G401.6 (cell line): ENCODE data around the gene GCNT2.
"Not testable (repeated sequence)": the region's sequence is repeated elsewhere in the genome, so short reads cannot be mapped to it uniquely, and the experiment has no call there.

Source experiments
- FAIRE-seq: peaks from 2 replicates; lab custom pipeline; 2012; peaks lifted over from hg19 to GRCh38; lab: Jason Lieb, UNC

The GCNT2 gene

DNA sequence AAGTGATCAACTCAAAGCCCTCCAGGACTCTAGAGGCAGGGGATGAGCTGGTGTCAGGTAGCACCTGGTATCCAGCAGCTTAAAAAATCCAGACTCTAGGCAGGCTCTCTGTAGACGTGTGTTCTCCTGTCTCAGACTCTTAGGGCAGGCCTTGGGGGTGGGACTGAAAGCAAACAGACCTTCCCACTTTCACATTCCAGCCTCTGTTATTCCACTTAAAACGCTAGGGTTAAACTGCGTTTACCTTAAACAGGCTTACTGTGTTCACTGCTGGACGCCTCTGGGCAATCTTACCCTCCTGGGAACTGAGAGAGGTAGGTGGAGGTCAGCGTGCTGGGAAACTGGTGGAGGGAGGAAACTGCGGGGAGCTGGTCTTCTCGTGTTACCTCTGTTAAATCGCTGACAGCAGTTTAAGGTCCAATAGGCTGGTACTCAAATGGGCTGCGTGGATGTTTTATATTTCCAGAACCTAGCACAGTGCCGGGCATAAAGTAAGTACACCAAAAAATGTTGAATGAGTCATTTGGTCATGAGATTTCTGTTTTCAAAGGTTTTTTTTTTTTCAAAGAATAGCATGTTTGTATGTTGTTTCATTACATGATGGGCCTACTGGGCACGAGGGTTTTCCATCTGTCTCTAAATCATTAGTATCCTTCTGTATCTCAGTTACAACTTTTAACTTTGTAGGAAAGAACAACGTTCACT, at the start of gene GCNT2:
TSS of gene GCNT2 (plus strand) at position 248 of the 705 bp plus-strand sequence. CDS start 7,561 bp downstream, outside the sequence.
- peak; percentile 99 for FAIRE-seq

DNA sequence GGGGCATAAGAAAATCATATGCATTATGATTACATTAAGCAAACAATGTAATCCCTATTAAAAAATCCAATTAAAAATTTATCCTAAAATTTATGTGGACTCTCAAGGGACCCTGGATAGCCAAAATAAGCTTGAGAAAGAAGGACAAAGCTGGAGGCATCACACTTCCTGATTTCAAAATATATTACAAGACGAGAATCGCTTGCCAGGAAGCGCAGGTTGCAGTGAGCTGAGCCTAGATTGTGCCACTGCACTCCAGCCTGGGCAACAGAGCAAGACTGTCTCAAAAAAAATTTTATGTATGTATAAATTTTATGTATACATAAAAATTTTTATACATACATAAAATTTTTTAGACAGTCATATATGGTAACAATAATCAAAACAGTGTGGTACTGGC, 48.5 kb upstream of the GCNT2 start:
- FAIRE-seq = no peak

DNA sequence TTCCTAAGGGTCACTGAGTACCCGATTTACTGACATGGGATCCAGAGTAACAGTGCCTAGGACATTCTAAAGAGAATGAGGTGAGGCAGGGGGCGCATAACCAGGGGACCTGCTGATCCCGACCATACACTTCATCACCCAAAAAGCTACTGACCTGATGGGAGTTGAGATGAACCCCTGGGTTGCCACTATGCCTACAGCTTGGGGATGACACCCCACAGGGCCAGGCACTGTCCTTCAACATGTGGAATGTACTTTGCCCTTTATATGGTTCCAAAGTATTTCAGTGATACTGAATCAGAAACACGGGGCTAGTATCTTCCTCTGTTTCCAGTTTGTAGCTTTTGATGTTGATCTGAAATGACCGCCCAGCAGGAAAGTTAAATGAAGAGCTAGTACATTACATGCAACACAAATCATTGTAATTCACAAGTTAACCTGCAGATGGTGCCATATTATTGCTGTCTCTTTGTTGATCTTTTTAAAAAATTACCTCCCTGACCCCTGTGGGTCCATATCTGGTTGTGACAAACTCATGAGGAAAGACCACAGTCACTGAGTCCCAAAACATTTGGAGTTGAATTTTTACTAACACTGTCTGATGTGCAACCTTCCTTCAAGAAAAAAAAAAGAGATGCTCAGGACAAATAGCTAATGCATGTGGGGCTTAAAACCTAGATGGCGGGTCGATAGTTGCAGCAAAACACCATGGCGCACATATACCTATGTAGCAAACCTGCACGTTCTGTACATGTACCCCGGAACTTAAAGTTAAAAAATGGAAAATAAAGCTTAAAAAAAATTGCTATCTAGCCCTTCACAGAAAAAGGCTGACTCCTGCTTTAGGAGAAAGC, 42.7 kb upstream of the GCNT2 start:
- FAIRE-seq = peak; percentile 63

DNA sequence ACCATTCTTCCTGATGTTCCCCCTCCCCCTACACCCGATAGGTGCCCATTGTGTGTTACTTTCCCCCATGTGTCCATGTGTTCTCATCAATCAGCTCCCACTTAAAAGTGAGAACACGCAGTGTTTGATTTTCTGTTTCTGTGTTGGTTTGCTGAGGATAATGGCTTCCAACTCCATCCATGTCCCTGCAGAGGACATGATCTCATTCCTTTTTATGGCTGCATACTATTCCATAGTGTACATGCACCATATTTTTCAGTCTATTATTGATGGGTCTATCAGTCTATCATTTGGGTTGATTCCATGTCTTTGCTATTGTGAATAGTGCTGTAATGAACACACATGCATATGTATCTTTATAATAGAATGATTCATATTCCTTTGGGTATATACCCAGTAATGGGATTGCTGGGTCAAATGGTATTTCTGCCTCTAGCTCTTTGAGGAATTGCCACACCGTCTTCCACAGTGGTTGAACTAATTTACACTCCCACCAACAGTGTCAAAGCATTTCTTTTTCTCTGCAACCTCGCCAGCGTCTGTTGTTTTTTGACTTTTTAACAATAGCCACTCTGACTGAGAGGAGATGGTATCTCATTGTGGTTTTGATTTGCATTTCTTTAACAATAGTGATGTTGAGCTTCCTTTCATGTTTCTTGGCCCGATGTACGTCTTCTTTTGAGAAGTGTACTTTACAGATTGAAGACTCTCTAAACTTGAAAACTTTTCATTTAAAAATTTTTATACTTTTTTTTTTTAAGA, 41.0 kb upstream of the GCNT2 start:
- FAIRE-seq = no peak

DNA sequence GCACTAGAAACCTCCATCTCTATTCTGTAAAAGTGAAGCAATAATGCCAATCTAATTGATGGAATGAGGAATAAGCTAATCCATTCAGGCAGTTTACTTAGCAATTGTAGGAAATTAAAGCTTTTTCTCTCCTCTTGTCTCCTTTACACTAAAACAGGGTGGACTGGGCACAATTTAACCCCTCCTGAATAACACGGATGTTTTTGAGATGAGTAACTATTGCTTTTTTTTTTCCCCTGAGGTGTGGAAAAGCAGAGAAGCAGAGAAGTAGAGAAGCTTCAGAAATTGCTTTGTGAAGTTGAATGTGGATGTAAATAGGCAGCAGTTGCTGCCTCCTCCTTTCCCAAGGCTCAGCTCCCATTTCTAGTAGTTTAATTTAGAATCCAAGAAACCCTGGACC, 40.0 kb upstream of the GCNT2 start:
- FAIRE-seq = no peak

DNA sequence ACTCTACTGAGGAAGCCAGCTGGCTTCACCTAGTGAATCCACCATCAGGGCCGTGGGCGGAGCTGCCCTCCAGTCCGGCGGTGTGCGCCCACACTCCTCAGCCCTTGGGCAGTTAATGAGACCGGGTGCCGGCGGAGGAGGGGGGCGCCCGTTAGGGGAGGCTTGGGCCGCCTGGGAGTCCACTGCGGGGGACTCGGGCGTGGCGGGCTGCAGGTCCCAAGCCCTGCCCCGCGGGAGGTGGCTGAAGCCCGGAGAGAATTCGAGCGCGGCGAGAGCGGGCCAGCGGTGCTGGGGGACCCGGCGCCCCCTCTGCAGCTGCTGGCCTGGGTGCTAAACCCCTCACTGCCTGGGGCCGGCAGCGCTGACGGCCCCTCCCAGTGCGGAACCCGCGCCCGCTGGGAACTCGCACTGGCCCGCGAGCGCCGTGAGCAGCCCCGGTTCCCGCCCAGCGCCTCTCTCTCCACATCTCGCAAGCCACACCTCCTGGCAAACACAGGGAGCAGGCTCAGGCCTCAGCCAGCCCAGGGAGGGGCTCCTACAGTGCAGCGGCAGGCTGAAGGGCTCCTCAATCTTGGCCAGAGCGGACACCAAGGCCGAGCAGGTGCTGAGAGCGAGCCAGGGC, 38.4 kb upstream of the GCNT2 start:
- FAIRE-seq = no peak

DNA sequence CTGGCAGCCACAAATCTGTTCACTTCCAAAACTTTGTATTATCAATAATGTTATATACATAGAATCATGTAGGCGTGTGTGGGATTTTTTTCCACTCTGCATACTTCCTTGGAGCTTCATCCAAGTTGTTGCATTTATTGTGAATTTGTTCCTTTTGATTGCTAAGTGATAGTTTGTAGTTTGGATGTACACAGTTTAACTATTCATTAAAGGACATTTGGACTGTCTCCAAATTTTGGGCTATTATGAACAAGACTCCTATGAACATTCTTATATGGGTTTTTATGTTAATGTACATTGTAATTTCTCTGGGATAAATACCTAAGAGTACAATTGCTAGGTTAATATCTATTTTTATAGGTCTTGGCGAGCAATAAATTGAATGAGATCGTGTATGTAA, 36.2 kb upstream of the GCNT2 start:
- FAIRE-seq = no peak

DNA sequence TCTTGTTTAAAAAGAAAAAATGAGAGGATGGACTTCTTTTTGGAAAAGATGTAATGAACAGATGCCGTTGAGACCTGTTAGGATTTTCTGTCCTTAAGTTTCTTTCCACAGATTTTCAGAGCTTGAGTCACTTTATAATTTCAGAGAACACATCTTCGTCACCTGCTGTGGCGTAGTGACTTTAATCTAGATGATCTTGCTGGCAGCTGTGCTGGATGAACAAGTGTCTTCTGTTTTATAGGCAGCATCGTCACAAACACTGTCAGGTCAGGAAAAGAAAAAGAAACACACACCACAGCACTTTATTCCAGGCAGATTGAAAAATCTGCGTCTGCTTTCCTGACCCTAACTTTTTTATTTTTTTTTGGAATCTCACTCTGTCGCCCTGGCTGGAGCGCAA, 35.7 kb upstream of the GCNT2 start:
- FAIRE-seq = no peak

DNA sequence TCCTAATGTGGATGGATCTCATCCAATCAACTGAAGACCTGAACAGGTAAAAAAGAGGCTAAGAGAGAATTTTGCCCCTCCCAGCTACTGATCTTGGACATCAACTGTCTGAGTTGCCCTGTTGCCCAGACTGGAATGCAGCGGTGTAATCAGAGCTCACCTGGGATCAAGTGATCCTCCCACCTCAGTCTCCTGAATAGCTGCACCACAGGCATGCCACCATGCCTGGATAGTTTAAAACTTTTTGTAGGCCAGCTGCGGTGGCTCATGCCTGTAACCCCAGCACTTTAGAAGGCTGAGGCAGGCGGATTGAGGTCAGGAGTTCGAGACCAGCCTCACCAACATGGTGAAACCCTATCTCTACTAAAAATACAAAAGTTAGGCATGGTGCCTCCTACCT, 34.9 kb upstream of the GCNT2 start:
- no peak for FAIRE-seq

DNA sequence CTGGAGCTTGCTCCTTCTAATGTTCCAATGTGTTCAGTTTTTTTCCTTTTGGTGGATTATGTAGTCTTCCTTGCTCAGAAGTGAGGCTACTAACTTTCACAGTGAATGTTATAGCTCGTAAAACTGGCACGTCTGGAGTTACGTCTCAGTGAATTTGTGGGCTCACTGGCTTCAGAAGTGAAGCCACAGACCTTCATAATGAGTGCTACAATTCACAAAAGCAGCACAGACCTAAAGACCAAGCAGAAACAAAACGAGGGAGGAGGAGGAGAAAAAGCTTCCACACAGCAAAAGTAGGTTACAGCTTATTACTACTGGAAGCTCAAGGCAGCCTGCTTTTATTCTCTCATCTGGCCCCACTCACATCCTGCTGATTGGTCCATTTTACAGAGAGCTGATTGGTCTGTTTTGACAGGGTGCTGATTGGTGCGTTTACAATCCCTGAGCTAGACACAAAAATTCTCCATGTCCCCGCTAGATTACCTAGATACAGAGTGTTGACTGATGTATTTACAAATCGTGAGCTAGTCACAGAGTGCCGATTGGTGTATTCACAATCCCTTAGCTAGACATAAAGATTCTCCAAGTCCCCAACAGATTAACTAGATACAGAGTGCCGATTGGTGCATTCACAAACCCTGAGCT, 34.1 kb upstream of the GCNT2 start:
- FAIRE-seq = not testable (repeated sequence)

DNA sequence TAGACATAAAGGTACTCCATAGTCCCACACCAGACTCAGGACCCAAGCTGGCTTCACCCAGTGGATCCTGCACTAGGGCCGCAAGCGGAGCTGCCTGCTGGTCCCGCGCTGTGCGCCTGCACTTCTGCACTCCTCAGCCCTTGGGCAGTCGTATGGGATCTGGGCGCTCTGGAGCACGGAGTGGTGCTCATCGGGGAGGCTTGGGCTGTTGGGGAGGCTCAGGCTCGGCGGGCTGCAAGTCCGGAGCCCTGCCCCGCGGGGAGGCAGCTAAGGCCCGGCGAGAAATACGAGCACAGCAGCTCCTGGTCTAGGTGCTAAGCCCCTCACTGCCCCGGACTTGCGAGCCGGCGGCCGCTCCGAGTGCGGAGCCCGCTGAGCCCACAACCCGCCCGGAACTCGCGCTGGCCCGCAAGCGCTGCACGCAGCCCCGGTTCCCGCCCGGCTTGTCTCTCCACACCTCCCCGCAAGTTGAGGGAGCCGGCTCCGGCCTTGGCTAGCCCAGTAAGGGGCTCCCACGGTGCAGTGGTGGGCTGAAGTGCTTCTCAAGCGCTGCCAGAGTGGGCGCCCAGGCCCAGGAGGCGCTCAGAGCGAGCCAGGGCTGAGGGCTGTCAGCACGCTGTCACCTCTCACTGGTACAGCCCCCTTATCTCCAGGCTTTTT, 33.4 kb upstream of the GCNT2 start:
- FAIRE-seq = no peak

DNA sequence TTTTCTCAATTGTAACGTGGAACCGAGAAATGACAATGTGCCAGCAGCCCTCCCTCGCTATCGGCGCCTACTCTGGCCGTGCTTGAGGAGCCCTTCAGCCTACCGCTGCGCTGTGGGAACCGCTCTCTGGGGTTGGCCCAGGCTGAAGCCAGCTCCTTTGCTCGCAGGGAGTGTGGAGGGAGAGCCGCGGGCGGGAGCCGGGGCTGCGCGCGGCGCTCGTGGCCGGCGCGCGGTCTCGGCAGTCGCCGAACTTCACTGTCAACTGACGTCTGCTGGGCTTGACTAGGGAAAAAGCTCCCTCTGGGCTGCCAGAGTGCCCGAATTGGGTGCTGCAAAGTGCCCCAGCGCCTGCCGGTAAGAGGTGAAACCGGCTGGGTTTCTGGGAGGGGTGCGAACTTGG, 29.7 kb upstream of the GCNT2 start:
- FAIRE-seq = no peak

DNA sequence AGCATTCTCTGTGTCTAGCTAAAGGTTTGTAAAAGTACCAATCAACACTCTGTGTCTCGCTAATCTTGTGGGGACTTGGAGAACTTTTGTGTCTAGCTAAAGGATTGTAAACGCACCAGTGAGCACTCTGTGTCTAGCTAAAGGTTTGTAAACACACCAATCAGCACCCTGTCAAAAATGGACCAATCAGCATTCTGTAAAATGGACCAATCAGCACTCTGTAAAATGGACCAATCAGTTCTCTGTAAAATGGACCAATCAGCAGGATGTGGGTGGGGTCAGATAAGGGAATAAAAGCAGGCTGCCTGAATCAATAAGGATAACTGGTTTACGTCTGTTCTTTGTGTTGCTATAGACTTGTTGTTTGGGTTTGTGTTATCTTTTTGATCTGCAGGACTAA, 29.2 kb upstream of the GCNT2 start:
- FAIRE-seq = not testable (repeated sequence)

DNA sequence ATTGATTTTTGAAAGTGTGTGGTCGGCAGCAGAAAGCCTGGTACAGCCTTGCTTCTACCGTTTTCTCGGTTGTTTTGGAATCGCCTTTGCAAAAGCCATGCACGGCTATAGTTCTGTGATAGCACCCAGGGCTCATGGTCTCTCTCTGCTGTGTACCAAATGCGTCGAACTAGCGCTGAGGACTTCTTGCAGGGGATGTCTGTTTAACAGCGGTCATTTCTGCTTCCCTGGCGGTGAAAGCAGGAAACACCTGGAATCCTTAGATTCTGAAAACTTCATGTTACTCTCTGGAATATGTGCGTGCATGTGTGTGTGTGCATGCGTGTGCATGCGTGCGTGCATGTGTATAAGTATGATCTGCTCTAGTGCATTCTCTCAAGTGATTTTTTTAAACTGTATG, 26.1 kb upstream of the GCNT2 start:
- FAIRE-seq = no peak

DNA sequence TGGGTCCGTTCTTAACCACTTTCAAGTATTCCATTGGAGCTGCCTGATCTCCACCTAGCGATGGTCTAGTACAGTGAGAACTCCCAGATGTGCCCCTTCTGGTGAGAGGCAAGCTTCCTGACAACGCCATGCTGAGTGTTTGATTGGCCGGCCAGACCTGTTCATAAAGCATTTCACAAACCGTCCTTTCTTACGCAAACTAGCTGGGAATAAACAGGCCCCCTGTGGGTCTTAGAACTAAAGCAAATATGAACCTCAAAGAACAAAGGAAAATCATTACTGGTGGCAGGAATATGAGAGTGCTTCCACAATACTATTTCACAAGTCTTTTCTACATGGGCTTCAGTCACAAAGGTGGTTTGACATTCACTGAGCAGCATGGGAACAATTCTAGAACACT, 15.6 kb upstream of the GCNT2 start:
- FAIRE-seq = no peak

DNA sequence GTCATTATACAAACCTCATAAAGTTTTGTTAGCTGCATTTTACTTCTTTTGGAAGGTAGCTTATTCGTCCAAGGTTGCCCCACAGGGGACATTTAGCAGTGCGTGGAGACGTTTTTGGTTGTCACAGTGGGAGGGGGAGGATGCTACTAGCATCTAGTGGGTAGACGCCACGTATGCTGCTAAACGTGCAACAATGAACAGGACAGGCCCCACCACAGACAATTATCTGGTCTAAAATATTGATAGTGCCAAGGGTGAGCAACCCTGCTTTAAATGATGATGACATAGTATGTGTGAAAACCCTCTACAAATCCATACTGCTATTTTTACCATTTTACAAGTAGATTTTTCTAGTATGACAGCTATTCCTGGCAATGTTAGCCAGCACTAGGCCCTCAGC, 13.9 kb upstream of the GCNT2 start:
- FAIRE-seq = no peak

DNA sequence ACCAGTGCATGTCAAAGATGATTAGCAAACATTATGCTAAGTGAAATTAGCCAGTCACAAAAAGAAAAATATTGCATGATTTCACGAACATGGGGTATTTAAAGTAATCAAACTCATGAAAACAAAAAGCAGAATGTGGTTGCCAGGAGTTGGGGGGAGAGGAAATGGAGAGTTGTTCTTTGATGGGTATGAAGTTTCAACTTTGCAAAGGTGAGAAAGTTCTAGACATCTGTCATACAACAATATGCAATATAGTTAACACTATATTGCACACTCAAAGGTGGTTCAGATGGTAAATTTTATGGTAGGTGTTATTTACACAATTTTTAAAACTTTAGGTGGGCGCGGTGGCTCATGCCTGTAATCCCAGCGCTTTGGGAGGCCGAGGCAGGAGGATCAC, 13.4 kb upstream of the GCNT2 start:
- FAIRE-seq = no peak

DNA sequence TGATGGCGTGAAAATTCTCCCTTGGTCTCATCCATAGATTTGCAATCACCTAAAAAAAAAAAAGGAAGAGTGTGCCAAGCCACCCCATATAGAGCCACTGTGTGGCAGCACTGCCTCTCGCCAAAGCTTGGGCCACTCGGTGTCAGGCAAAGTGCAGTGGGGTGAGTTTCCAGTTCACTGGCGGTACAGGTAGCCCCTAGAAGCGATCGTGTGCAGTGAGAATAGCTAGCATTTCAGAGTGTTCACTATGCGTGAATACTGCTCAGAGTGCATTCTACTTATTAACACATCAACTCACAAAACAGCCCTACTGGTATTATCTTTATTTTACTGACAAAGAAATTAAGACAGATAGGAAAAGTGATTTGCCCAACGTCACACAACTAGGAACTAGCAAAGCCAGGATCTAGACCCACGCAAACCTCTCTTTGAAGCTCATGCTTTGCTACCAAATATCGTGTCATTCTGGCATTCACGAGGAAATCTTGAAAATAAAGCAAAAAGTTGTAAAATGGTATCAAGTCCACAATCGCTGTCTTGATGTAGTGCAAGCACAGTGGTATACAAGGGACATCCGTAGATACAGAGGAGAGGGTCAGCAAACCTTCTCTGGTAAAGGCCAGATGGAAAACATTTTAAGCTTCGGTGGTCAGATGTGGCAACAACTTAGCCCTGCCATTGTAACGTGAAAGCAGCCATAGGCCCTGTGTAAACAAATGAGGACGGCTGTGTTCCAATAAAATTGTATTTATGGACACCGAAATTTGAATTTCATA, 10.4 kb upstream of the GCNT2 start:
- peak; percentile 84 for FAIRE-seq

DNA sequence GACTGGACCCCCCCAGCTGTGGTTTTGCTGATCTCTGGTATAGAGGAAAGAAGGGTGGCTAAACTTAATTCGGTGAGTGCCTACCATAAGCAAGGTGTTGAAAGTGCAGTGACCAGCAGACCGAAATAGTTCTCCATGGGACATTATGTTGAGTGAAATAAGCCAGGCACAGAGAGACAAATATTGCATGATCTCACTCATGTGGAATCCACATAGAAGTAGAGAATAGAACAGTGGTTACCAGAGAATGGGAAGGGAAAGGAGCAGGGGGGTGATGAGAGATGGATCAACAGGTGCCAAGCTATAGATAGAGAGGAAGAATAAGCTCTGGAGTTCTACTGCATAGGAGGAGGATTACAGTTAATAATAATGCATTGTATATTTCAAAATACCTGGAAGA, 9.7 kb upstream of the GCNT2 start:
- FAIRE-seq = no peak

DNA sequence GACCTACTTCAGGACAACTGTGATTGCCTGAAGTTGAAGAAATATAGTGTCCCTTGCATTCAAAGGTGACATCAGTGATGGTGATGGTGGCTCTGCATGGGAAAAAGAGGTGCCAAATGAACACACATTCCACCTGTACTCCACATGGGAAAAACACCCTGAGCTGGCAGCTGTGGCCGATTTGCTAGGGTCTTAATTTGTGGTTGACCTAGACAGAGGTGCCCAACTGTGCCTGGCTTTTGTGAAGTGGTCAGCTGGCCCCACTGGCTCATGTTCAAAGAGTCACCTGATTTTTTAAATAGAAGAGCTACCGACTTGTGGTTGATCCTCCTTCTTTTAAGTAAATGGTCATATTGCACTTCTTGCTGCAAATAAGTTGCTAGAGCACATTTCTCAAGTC, 7.6 kb upstream of the GCNT2 start:
- no peak for FAIRE-seq
